ENCODE results near the gene RAD51AP1. TPM values are rescaled to one million over a fixed set of nuclear protein-coding genes. Genes with fewer than 3 reads are reported as not detected.
A peak's percentile ranks its signal among the peaks of the same experiment; 100 is the strongest.

Gene RAD51AP1
- total RNA-seq, 1 experiment from 2014 or later = 59.4 TPM

- Histone ChIP-seq H4K20me1 (ENCODE audit: control insufficient read depth, insufficient read depth, insufficient read length) (no peaks in the 10 kb centered on the region), H2AK5ac (ENCODE audit: insufficient read length, low read length) (no peak overlapping the region), H3K23ac (ENCODE audit: insufficient read length, low read depth, low read length) (no peak overlapping the region), H4K91ac (ENCODE audit: insufficient read length, low read depth, low read length) (no peak overlapping the region), H3K4me2 (ENCODE audit: insufficient read depth, insufficient read length, low read length) (no peak overlapping the region), H3K56ac (ENCODE audit: insufficient read length, low read depth, low read length) (no peak overlapping the region), H2BK15ac (ENCODE audit: low read depth, low read length) (no peak overlapping the region), H3K23me2 (ENCODE audit: insufficient read length, low read depth, low read length, poor library complexity, severe bottlenecking) (no peaks in the 10 kb centered on the region), H2AFZ (ENCODE audit: low read length) (no peak overlapping the region), H2BK120ac (ENCODE audit: low read depth, low read length, poor library complexity, severe bottlenecking) (no peak overlapping the region), H3K79me1 (ENCODE audit: insufficient read depth, low read depth, low read length, poor library complexity, severe bottlenecking) (no peaks in the 10 kb centered on the region), H3K18ac (ENCODE audit: insufficient read length, low read depth, low read length) (no peak overlapping the region), H4K8ac (replicated peaks; ENCODE audit: insufficient read length, low read depth, low read length) (no peak overlapping the region), H3K14ac (ENCODE audit: insufficient read depth, low read length) (no peak overlapping the region), H3K9me3 (ENCODE audit: control insufficient read depth, low read depth, low read length) (no peaks in the 10 kb centered on the region), H4K5ac (ENCODE audit: insufficient read length, low read depth, low read length) (no peak overlapping the region), H3K27ac (ENCODE audit: insufficient read length, low read depth, low read length) (no peak overlapping the region), H2BK5ac (ENCODE audit: insufficient read length, low read length) (no peak overlapping the region), H3K27me3 (ENCODE audit: insufficient read depth, low read length) (no peaks in the 10 kb centered on the region), H3K9ac (ENCODE audit: extremely low read depth, insufficient read length, low read length) (no peak overlapping the region), H2BK20ac (ENCODE audit: low read depth, low read length, poor library complexity, severe bottlenecking) (no peak overlapping the region), H3T11ph (ENCODE audit: low read length) (no peak overlapping the region), H3K4me1 (ENCODE audit: insufficient read depth, low read length) (no peaks in the 10 kb centered on the region; the same call in 1 of the 2 replicates), H2BK12ac (ENCODE audit: insufficient read length, low read depth, low read length) (no peak overlapping the region), H3K79me2 (ENCODE audit: insufficient read depth, low read length) (no peaks in the 10 kb centered on the region), H3K4ac (ENCODE audit: low read depth, low read length) (no peak overlapping the region)
- WGBS (ENCODE audit: extremely low coverage, insufficient read length, low lambda C conversion rate) = no CpG with 5 or more reads among the region's 8 CpGs
- Mint-ChIP-seq H3K36me3 (ENCODE audit: insufficient read depth in 1 of 3, low read depth in 3 of 3) (no peaks in the 10 kb centered on the region), H3K4me1 (peaks cover 20 to 25% of the 10 kb centered on the region in 2 experiments), H3K27ac (no peak overlapping the region), H3K9me3 (no peaks in the 10 kb centered on the region), H3K27me3 (ENCODE audit: low read depth) (peaks cover 10% of the 10 kb centered on the region), H3K4me3 (no peak overlapping the region)
- peak; percentile 59; the same call in 2 of the 3 replicates for TF ChIP-seq CTCF (conservative IDR thresholded peaks at IDR 0.05)
- no peak for DNase-seq
Observed at GRCh38 chr12:4579305-4580102, 40.8 kb downstream of the RAD51AP1 start.

Data from H9 (cell line).